Lower lobe of right lung (tissue), 2 donors: ENCODE results near the gene HOXC6. TPM values are rescaled to one million over a fixed set of nuclear protein-coding genes. Genes with fewer than 3 reads are reported as not detected.

ENCODE experiments used
- ATAC-seq, 2 donors: fragments of 200-7000 bp; cut with Tn5 transposase; one replicate each; pipeline ENCODE4 v1.9.1; 2020 to 2022; ENCODE audit warnings: mild to moderate bottlenecking in 2 of 2, moderate library complexity in 2 of 2
- DNase-seq: peaks from one replicate; pipeline ENCODE4 v3.0.0-alpha.2; 2020
- H3K27ac ChIP-seq: fragments of 200-600 bp; one replicate; pipeline ENCODE4 v1.8.0; 2022
- H3K27me3 ChIP-seq: fragments of 200-600 bp; one replicate; pipeline ENCODE4 v1.8.0; 2022; ENCODE audit warnings: low read depth
- H3K36me3 ChIP-seq: fragments of 200-600 bp; one replicate; pipeline ENCODE4 v1.8.0; 2022; ENCODE audit warnings: mild to moderate bottlenecking
- H3K4me1 ChIP-seq: fragments of 200-600 bp; one replicate; pipeline ENCODE4 v1.8.0; 2022
- H3K4me3 ChIP-seq: fragments of 200-600 bp; one replicate; pipeline ENCODE4 v1.8.0; 2022; ENCODE audit warnings: mild to moderate bottlenecking
- H3K9me3 ChIP-seq: fragments of 200-600 bp; one replicate; pipeline ENCODE4 v1.8.0; 2022
- intact Hi-C: fragments of 100-400 bp; cut with DNase I; formaldehyde crosslinking; loops from one replicate; pipeline ENCODE4 v1.11.0; 2022
- total RNA-seq: library from RNA; stranded (reverse); fragmentation: NEBNext Ultra II Directional; extraction: Animal tissue kit (Norgen Biotek cat#: 25700); gene quantifications from one replicate; pipeline ENCODE4 v1.2.1, GENCODE V29; 2021
- TF ChIP-seq, protein P1 (sequence below): fragments of 200-600 bp; IDR thresholded peaks from one replicate; pipeline ENCODE4 v1.8.0; 2022; ENCODE audit warnings: antibody characterized with exemption, mild to moderate bottlenecking
- donor health status: DM: no; HTN: yes; CAD: no; lungs with severe emphysema.

The HOXC6 gene
- total RNA-seq, 1 donor from 2014 or later: 0.50 TPM

DNA sequence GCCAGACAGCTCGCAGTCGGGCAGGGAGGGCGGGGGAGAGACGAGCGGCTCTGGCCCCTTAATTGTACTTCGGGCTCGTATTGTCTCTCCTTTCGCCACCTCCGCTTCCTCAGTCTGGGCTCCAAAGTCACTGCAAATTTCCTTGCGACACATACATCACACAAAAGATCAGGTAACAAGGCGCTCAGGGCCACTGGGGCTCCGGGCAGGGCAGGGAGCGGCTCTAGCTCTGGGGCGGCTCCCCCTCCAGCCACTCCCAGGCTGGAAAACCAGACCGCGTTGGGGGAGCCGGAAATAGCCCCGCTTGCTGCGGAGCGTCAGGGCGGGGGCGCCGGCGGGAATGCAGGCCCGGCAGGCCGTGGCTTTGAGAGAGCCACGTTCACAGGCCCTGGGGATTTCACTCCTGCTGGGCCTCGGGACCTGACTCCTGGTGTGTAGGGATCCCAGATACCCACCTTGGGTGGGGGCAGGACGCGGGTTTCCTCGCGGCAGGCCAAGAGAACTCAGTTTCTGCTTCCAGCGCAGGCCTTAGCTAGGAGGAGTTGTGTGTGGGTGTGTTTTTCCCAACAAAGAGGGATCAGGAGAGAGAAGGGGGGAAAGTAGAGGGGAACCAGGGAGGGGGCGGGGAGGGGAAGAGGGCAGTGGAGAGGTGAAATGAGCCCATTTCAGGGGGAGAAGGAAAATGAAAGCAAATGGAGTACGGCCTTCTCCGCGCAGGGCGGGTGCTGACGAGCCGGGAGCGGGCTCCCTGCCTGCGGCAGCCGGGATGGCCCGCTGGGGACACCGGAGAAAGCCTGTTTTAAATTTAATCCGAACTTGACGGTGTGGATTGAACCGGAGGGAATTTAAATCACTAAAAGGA lies 32.6 kb upstream of the HOXC6 start:
- TF ChIP-seq, protein P1, sequence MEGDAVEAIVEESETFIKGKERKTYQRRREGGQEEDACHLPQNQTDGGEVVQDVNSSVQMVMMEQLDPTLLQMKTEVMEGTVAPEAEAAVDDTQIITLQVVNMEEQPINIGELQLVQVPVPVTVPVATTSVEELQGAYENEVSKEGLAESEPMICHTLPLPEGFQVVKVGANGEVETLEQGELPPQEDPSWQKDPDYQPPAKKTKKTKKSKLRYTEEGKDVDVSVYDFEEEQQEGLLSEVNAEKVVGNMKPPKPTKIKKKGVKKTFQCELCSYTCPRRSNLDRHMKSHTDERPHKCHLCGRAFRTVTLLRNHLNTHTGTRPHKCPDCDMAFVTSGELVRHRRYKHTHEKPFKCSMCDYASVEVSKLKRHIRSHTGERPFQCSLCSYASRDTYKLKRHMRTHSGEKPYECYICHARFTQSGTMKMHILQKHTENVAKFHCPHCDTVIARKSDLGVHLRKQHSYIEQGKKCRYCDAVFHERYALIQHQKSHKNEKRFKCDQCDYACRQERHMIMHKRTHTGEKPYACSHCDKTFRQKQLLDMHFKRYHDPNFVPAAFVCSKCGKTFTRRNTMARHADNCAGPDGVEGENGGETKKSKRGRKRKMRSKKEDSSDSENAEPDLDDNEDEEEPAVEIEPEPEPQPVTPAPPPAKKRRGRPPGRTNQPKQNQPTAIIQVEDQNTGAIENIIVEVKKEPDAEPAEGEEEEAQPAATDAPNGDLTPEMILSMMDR: no peak
- peak; percentile 56 to 71 for ATAC-seq
- no peaks in the 10 kb centered on the region for H3K36me3 ChIP-seq
- H3K4me1 ChIP-seq: peaks cover 42% of the 10 kb centered on the region
- DNase-seq: no peak
- intact Hi-C loops: no loop called here
- peak overlapping the region; percentile 52 for H3K4me3 ChIP-seq
- H3K27me3 ChIP-seq: peaks cover 100% of the 10 kb centered on the region
- H3K27ac ChIP-seq: no peak overlapping the region
- H3K9me3 ChIP-seq: no peaks in the 10 kb centered on the region

DNA sequence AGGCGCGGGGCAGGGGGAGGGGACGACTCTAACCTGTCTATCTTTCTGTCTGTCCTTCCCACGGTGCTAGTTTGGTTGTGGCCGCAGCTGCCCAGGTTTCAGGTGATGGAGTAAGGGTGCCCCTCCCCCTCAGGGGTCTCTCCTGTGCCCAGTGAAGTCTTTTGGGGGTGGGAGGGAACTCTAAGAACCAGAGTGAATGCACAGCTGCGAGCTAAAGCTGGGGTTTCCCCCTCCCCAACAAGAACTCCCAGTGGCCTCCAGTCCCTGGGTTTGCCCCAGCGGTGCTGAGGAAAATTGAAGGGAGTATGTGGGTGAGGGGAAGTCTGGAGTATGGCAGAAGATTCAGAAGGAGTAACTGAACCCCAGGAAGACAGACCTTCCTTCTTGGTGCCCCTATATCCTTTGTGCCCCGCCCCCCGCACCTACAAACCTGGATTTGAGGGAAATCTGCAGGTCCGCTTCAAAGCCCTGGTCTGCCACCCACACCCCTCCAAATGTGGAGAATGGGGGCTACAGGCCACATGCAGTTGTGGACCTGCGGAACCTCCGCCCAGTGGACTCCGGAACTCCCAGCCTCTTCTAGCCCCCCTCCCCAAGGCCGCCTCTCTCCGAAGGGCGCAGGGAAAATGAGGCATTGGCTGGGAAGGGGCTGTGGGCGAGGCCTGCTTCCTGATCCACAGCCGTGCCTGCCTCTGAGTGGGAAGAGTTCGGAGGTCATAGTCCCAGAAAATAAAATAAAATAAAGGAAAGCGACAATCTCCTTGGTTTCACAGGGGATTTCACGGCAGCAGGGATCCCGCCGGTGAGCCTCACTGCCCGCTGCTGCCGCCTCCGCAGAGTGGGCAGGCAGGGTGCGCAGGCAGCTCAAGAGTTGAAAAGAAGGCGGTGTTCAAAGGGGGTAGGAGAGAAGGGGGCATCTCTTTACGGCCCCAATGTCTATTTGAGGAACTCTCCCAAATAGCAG lies 31.7 kb upstream of the HOXC6 start:
- ATAC-seq (peak in 1 of 2 donors; percentile 3), DNase-seq (no peak)
- Histone ChIP-seq H3K36me3 (no peaks in the 10 kb centered on the region), H3K27ac (no peak overlapping the region), H3K9me3 (no peaks in the 10 kb centered on the region), H3K27me3 (peaks cover 100% of the 10 kb centered on the region), H3K4me3 (peak overlapping the region; percentile 52), H3K4me1 (peaks cover 42% of the 10 kb centered on the region)
- intact Hi-C loops: no loop called here
- TF ChIP-seq, protein P1: no peak

DNA sequence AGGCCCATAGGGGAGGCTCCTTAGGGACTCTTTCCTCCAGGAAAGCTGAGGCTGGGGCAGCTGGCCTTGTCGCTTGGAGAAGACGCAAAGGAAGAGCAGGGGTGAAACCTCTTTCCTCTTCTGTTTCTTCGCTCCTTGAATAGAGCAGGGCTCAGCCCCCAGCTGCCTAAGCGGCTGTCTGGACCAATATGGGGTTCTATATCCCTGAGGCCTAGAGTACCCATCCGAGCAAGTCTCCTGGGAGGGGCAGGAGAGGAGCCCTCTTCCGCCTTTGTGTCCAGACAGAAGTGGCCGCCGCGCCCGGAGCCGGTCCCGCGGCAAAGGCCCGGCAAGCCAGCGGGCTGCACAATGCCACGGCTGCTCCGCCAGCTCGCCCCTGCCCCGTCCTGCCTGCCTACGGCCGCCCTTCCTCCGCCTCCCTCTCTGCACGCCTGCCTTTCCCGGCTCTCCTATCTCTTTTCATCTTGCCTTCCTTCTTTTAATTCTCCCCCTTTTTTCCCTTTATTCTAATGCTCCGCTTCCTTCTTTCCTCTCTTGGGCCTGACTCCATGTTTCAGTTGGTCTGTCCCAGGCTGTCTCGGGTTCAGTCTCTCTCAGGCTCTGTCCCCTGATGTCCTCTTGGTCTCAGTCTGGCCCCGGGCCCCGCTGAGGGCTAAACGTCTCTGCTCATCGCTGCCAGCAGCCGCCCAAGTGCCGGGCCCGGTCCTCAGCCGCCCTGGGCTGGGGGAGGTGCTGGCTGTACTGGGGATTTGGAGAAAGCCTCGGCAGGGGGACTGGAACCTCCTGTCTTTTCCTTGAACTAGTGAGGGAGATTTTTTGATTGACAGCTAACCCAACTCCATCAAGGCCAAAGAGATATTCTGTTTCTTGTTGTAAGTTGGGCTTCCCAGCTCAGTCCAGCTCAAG lies 30.8 kb upstream of the HOXC6 start:
- Histone ChIP-seq H3K4me1 (peaks cover 42% of the 10 kb centered on the region), H3K9me3 (no peaks in the 10 kb centered on the region), H3K27me3 (peaks cover 100% of the 10 kb centered on the region), H3K4me3 (no peak overlapping the region), H3K27ac (no peak overlapping the region), H3K36me3 (no peaks in the 10 kb centered on the region)
- TF ChIP-seq, protein P1: no peak
- no peak for ATAC-seq
- DNase-seq: no peak
- intact Hi-C loops: no loop called here

DNA sequence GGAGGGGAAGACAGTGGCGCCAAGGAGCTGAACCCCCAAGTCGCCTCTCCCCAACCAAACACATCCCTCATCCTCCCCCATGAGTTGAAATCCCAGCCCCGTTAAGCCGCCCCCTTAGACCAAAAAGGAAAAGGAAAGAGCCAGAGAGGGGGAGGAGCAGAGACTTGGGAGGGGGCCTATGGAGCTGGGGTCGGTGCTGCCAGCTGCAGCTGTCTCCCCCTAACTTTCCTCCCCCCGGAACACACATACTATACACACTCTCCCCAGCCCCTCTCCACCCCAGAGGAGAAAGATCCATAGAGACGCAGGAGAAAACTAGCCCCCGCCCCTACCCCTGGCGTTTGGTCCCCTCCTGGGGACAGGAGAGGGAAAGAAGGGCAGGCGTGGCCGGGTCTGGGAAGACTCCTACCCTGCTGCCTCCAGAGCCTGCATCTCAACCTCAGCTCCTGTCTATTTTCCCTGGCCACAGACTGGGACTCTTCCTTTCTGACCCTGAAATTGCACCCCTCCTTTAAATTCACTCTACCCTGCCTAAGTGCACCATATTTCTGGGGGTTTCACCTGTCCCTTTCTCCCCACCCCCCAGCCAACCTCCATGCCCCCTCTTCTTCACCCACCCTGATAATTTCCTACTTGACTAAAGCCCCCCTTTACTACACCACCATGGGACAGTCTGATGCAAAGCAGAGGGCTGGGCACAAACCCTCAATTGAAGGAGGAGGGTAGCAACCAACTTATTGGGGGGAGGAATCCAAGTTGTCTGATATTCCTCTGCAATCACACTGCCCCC lies 29.9 kb upstream of the HOXC6 start:
- H3K4me1 ChIP-seq: peaks cover 42% of the 10 kb centered on the region
- intact Hi-C loops: no loop called here

More for the DNA sequence above, 29.9 kb upstream of the HOXC6 start:
- ATAC-seq (no peak), DNase-seq (no peak)
- H3K27ac ChIP-seq: no peak overlapping the region
- TF ChIP-seq, protein P1: no peak
- no peaks in the 10 kb centered on the region for H3K9me3 ChIP-seq
- H3K27me3 ChIP-seq: peaks cover 100% of the 10 kb centered on the region
- no peaks in the 10 kb centered on the region for H3K36me3 ChIP-seq
- no peak overlapping the region for H3K4me3 ChIP-seq
